PC-9 (cell line): ENCODE results near the gene MROH9. TPM values are rescaled to one million over a fixed set of nuclear protein-coding genes. Genes with fewer than 3 reads are reported as not detected.

Experiments used
- BruUV-seq: library from RNA; stranded (reverse); fragments of 400-500 nt; replicated peaks from 2 replicates; lab custom pipeline; 2021; lab: Mats Ljungman, UMichigan
- CTCF ChIA-PET: fragments of 300-600 bp; sonication (Branson Sonifier 250); formaldehyde crosslinking; loops from one replicate; lab custom pipeline; 2022; ENCODE audit warnings: antibody characterized with exemption; lab: Charles Lee
- POLR2A ChIA-PET: fragments of 300-600 bp; sonication (Branson Sonifier 250); formaldehyde crosslinking; loops from one replicate; lab custom pipeline; 2022; ENCODE audit warnings: antibody characterized with exemption; ENCODE audit not compliant: unreplicated experiment; lab: Charles Lee
- DNase-seq, 2 experiments: peaks; one replicate each; pipeline versions ENCODE4 v3.0.0 to v3.0.0-alpha.2; 2015 to 2022; ENCODE audit warnings: mixed read lengths in 1 of 2
- H2AFZ ChIP-seq: fragments of 200-600 bp; sonication (generic); 2 replicates; pipeline ENCODE4 v1.8.1; 2017; ENCODE audit warnings: antibody characterized with exemption
- H3F3A ChIP-seq: fragments of 200-600 bp; sonication (generic); 2 replicates; pipeline ENCODE4 v1.8.1; 2017; ENCODE audit warnings: antibody characterized with exemption, mild to moderate bottlenecking, low read depth; ENCODE audit not compliant: insufficient read depth
- H3K27ac ChIP-seq: fragments of 200-600 bp; sonication (generic); 2 replicates; pipeline ENCODE4 v1.6.1; 2016; ENCODE audit warnings: mixed run types
- H3K27me3 ChIP-seq: fragments of 200-600 bp; sonication (generic); 2 replicates; pipeline ENCODE4 v1.6.1; 2016; ENCODE audit warnings: low read depth, mixed run types; ENCODE audit not compliant: insufficient read depth
- H3K36me3 ChIP-seq: fragments of 200-600 bp; sonication (generic); 2 replicates; pipeline ENCODE4 v1.6.1; 2016; ENCODE audit warnings: low read depth, mixed run types
- H3K4me1 ChIP-seq: fragments of 200-600 bp; sonication (generic); replicated peaks from 2 replicates; pipeline ENCODE4 v1.6.1; 2016; ENCODE audit warnings: mixed run types; ENCODE audit not compliant: insufficient read depth
- H3K4me2 ChIP-seq: fragments of 200-600 bp; sonication (generic); 2 replicates; pipeline ENCODE4 v1.6.1; 2017; ENCODE audit warnings: mixed run types
- H3K4me3 ChIP-seq: fragments of 200-600 bp; sonication (generic); 2 replicates; pipeline ENCODE4 v1.6.1; 2016; ENCODE audit warnings: mixed run types
- H3K79me2 ChIP-seq: fragments of 200-600 bp; sonication (generic); 2 replicates; pipeline ENCODE4 v1.6.1; 2017; ENCODE audit warnings: low read depth, mixed run types
- H3K9me2 ChIP-seq: fragments of 200-600 bp; sonication (generic); 2 replicates; pipeline ENCODE4 v1.8.1; 2017; ENCODE audit warnings: mild to moderate bottlenecking; ENCODE audit not compliant: insufficient read depth
- H3K9me3 ChIP-seq: fragments of 200-600 bp; sonication (generic); 2 replicates; pipeline ENCODE4 v1.8.1; 2016; ENCODE audit warnings: low read depth; ENCODE audit not compliant: insufficient read depth
- H4K20me1 ChIP-seq: fragments of 200-600 bp; sonication (generic); 2 replicates; pipeline ENCODE4 v1.8.1; 2017; ENCODE audit not compliant: insufficient read depth
- EZH2 ChIP-seq: fragments of 200-600 bp; sonication (generic); IDR thresholded peaks from 2 replicates; pipeline ENCODE4 v1.8.0; 2017; ENCODE audit warnings: antibody characterized with exemption, low read depth
- intact Hi-C: fragments of 100-400 bp; cut with micrococcal nuclease; formaldehyde crosslinking; loops from one replicate; pipeline ENCODE4 v1.10.0; 2022; ENCODE audit not compliant: unreplicated experiment
- total RNA-seq: library from RNA; stranded (reverse); gene quantifications from 2 replicates; pipeline ENCODE4 v1.2.3, GENCODE V29; 2021
- TF ChIP-seq, protein P1 (sequence below): fragments of 200-600 bp; sonication (generic); conservative IDR thresholded peaks from 2 replicates; pipeline ENCODE4 v1.6.1; 2017; ENCODE audit warnings: mixed run types, antibody characterized with exemption, mild to moderate bottlenecking, moderate library complexity

MROH9 gene
- total RNA-seq, 1 experiment from 2014 or later: not detected

DNA sequence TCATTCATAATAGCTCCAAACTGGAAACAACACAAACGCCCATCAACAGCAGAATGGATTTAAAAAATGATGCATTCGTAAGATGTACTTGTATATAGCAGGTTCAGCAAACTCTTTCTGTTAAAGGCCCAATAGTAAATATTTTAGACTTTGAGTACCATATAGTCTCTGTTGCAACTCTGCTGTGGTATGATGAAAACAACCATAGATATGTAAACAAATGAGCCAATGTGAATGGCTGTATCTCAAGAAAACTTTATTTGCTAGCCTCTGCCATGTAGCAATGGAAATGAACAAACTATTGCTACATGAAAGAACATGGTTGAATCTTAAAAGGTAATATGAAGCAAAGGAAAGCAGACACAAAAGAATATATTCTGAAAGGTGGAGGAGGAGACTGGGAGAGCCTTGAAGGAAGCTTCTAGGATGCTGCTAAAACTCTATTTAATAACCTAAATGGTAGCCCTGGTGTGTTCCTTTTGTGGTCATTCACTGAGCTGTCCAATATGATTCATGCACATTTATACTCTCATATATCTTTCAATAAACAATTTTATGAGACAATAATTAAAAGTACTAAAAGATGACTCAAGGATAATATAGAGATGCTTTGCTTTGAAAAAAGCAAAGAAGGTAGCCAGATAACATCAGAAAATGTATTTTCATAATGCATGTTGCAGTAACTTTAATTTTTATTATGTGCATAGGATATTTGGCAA lies 126.2 kb downstream of the MROH9 start:
- Histone ChIP-seq H3K27ac (no peak overlapping the region), H3K9me2 (no peaks in the 10 kb centered on the region), H3K4me3 (no peak overlapping the region), H4K20me1 (no peaks in the 10 kb centered on the region), H3K36me3 (no peaks in the 10 kb centered on the region), H3K79me2 (no peaks in the 10 kb centered on the region), H3F3A (no peaks in the 10 kb centered on the region), H3K9me3 (no peaks in the 10 kb centered on the region), H3K4me2 (no peak overlapping the region), H3K27me3 (no peaks in the 10 kb centered on the region), H2AFZ (no peak overlapping the region), H3K4me1 (no peaks in the 10 kb centered on the region)
- no peak for TF ChIP-seq EZH2
- TF ChIP-seq, protein P1, sequence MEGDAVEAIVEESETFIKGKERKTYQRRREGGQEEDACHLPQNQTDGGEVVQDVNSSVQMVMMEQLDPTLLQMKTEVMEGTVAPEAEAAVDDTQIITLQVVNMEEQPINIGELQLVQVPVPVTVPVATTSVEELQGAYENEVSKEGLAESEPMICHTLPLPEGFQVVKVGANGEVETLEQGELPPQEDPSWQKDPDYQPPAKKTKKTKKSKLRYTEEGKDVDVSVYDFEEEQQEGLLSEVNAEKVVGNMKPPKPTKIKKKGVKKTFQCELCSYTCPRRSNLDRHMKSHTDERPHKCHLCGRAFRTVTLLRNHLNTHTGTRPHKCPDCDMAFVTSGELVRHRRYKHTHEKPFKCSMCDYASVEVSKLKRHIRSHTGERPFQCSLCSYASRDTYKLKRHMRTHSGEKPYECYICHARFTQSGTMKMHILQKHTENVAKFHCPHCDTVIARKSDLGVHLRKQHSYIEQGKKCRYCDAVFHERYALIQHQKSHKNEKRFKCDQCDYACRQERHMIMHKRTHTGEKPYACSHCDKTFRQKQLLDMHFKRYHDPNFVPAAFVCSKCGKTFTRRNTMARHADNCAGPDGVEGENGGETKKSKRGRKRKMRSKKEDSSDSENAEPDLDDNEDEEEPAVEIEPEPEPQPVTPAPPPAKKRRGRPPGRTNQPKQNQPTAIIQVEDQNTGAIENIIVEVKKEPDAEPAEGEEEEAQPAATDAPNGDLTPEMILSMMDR: no peak
- intact Hi-C loops: no loop called here
- ChIA-PET POLR2A (no interaction called here), CTCF (no interaction called here)
- no peak for DNase-seq
- no TSS peak for BruUV-seq

- Histone ChIP-seq H3K9me2 (no peaks in the 10 kb centered on the region), H2AFZ (no peak overlapping the region), H3K27me3 (no peaks in the 10 kb centered on the region), H3F3A (no peaks in the 10 kb centered on the region), H3K27ac (no peak overlapping the region), H3K79me2 (no peaks in the 10 kb centered on the region), H4K20me1 (no peaks in the 10 kb centered on the region), H3K36me3 (no peaks in the 10 kb centered on the region), H3K4me3 (no peak overlapping the region), H3K4me1 (no peaks in the 10 kb centered on the region), H3K4me2 (no peak overlapping the region), H3K9me3 (no peaks in the 10 kb centered on the region)
- ChIA-PET POLR2A (no interaction called here), CTCF (no interaction called here)
- DNase-seq: no peak
- BruUV-seq: no TSS peak
- intact Hi-C loops: no loop called here
- TF ChIP-seq, protein P1: no peak
- TF ChIP-seq EZH2: no peak
Measured at GRCh38 chr1:171062902-171063301, 127.6 kb downstream of the MROH9 start.

- no peak for TF ChIP-seq EZH2
- TF ChIP-seq, protein P1: no peak
- H3K27ac ChIP-seq: no peak overlapping the region
- no peaks in the 10 kb centered on the region for H3K9me3 ChIP-seq
- ChIA-PET CTCF (no interaction called here), POLR2A (no interaction called here)
- no peak for DNase-seq
- BruUV-seq: no TSS peak
- no peak overlapping the region for H3K4me3 ChIP-seq
- H3K36me3 ChIP-seq: no peaks in the 10 kb centered on the region
- intact Hi-C loops: no loop called here
- H4K20me1 ChIP-seq: no peaks in the 10 kb centered on the region
- no peaks in the 10 kb centered on the region for H3K9me2 ChIP-seq
- H2AFZ ChIP-seq: no peak overlapping the region
- no peaks in the 10 kb centered on the region for H3F3A ChIP-seq
- no peak overlapping the region for H3K4me2 ChIP-seq
- peaks cover 16% of the 10 kb centered on the region; the same call in 1 of the 2 replicates for H3K27me3 ChIP-seq
- H3K79me2 ChIP-seq: no peaks in the 10 kb centered on the region
- no peaks in the 10 kb centered on the region for H3K4me1 ChIP-seq
Measured at GRCh38 chr1:171075041-171075440, 139.7 kb downstream of the MROH9 start.
